Vagina (tissue), 2 donors: ENCODE results near the gene DEFB124. TPM values are rescaled to one million over a fixed set of nuclear protein-coding genes. Genes with fewer than 3 reads are reported as not detected.
A peak's percentile ranks its signal among the peaks of the same experiment; 100 is the strongest.
"Not testable (repeated sequence)": the region's sequence is repeated elsewhere in the genome, so short reads cannot be mapped to it uniquely, and the experiment has no call there.

Experiments
- DNase-seq, 2 donors: peaks; one replicate each; pipeline ENCODE4 v3.0.0-alpha.2; 2017; ENCODE audit errors: extremely low spot score in 2 of 2
- H3K27ac ChIP-seq: fragments of 200-600 bp; sonication (generic); one replicate; pipeline ENCODE4 v1.5.1; 2019
- H3K27me3 ChIP-seq: fragments of 200-600 bp; sonication (generic); one replicate; pipeline ENCODE4 v1.5.1; 2019
- H3K36me3 ChIP-seq, 2 donors: fragments of 200-600 bp; sonication (generic); one replicate each; pipeline ENCODE4 v1.5.1; 2017 to 2019
- H3K4me1 ChIP-seq: fragments of 200-600 bp; sonication (generic); one replicate; pipeline ENCODE4 v1.5.1; 2019
- H3K4me3 ChIP-seq, 2 donors: fragments of 200-600 bp; sonication (generic); 1 replicate in 1 of 2; 2 replicates in 1 of 2; pipeline ENCODE4 v1.5.1; 2016 to 2019
- H3K9me3 ChIP-seq: fragments of 200-600 bp; sonication (generic); one replicate; pipeline ENCODE4 v1.5.1; 2019
- CTCF ChIP-seq, 3 experiments: fragments of 450-650 bp in 2 of 3; fragments of 200-600 bp in 1 of 3; sonication (generic) in 1 of 3; IDR thresholded peaks; one replicate each; pipeline ENCODE4 v1.5.1; 2017 to 2019; ENCODE audit warnings: antibody characterized with exemption in 3 of 3, mild to moderate bottlenecking in 2 of 3, moderate library complexity in 2 of 3
- POLR2A ChIP-seq, 2 donors: fragments of 450-650 bp; IDR thresholded peaks; one replicate each; pipeline ENCODE4 v1.6.1; 2017; ENCODE audit warnings: antibody characterized with exemption in 2 of 2, mild to moderate bottlenecking in 2 of 2, moderate library complexity in 2 of 2
- POLR2AphosphoS5 ChIP-seq, 2 donors: sonication (generic); formaldehyde crosslinking; IDR thresholded peaks; one replicate each; pipeline ENCODE4 v1.9.0; 2017; ENCODE audit warnings: antibody characterized with exemption in 2 of 2, mild to moderate bottlenecking in 2 of 2, low read depth in 1 of 2; ENCODE audit not compliant: insufficient read depth in 1 of 2
- intact Hi-C: fragments of 100-400 bp; cut with DNase I; formaldehyde crosslinking; loops from one replicate; pipeline ENCODE4 v1.15.1; 2023
- total RNA-seq: library from RNA; depleted of rRNA; stranded (reverse); fragments of >200 nt; gene quantifications from one replicate; pipeline ENCODE4 v1.2.3, GENCODE V29; 2016

The DEFB124 gene
- total RNA-seq, 1 donor from 2014 or later: not detected

- no peak for DNase-seq
- no peak overlapping the region for H3K4me3 ChIP-seq
- H3K9me3 ChIP-seq: no peaks in the 10 kb centered on the region
- H3K27ac ChIP-seq: no peak overlapping the region
- no peaks in the 10 kb centered on the region for H3K36me3 ChIP-seq
- TF ChIP-seq CTCF (IDR thresholded peaks at IDR 0.05) (no peak), POLR2A (IDR thresholded peaks at IDR 0.05) (no peak), POLR2AphosphoS5 (IDR thresholded peaks at IDR 0.05; ENCODE audit: insufficient read depth in 1 of 2, low read depth in 1 of 2) (no peak)
- H3K4me1 ChIP-seq: no peaks in the 10 kb centered on the region
- no peaks in the 10 kb centered on the region for H3K27me3 ChIP-seq
- intact Hi-C loops: no loop called here
Observed at GRCh38 chr20:31508517-31509244, 33.8 kb upstream of the DEFB124 start.

GRCh38 chr20:31505903-31506302 is 31.0 kb upstream of the DEFB124 start:
- no peaks in the 10 kb centered on the region for H3K27me3 ChIP-seq
- no peak for DNase-seq
- H3K36me3 ChIP-seq: no peaks in the 10 kb centered on the region
- H3K4me1 ChIP-seq: no peaks in the 10 kb centered on the region
- H3K27ac ChIP-seq: no peak overlapping the region
- H3K9me3 ChIP-seq: no peaks in the 10 kb centered on the region
- no peak overlapping the region for H3K4me3 ChIP-seq
- intact Hi-C loops: no loop called here
- TF ChIP-seq CTCF (IDR thresholded peaks at IDR 0.05) (no peak), POLR2A (IDR thresholded peaks at IDR 0.05) (no peak), POLR2AphosphoS5 (IDR thresholded peaks at IDR 0.05; ENCODE audit: insufficient read depth in 1 of 2, low read depth in 1 of 2) (no peak)

- TF ChIP-seq POLR2AphosphoS5 (IDR thresholded peaks at IDR 0.05; ENCODE audit: insufficient read depth in 1 of 2, low read depth in 1 of 2) (peak in 1 of 2 donors; percentile 49), CTCF (IDR thresholded peaks at IDR 0.05) (peak; percentile 90 to 99 (median 90))
- H3K27ac ChIP-seq, intact Hi-C loops, H3K4me3 ChIP-seq, DNase-seq, H3K27me3 ChIP-seq, H3K36me3 ChIP-seq, H3K4me1 ChIP-seq, H3K9me3 ChIP-seq: not testable (repeated sequence)
Observed at GRCh38 chr20:31502884-31503673, 28.2 kb upstream of the DEFB124 start.

GRCh38 chr20:31500527-31500926 is 25.6 kb upstream of the DEFB124 start:
- intact Hi-C loops: no loop called here
- no peak overlapping the region for H3K4me3 ChIP-seq

More at GRCh38 chr20:31500527-31500926, 25.6 kb upstream of the DEFB124 start:
- no peak for DNase-seq
- H3K27ac ChIP-seq: no peak overlapping the region
- TF ChIP-seq CTCF (IDR thresholded peaks at IDR 0.05) (no peak), POLR2A (IDR thresholded peaks at IDR 0.05) (no peak), POLR2AphosphoS5 (IDR thresholded peaks at IDR 0.05; ENCODE audit: insufficient read depth in 1 of 2, low read depth in 1 of 2) (no peak)
- no peaks in the 10 kb centered on the region for H3K27me3 ChIP-seq
- no peaks in the 10 kb centered on the region for H3K36me3 ChIP-seq
- H3K9me3 ChIP-seq: no peaks in the 10 kb centered on the region
- H3K4me1 ChIP-seq: peaks cover 19% of the 10 kb centered on the region
